PC-9 (cell line): Measurements from ENCODE around the gene LGI2.
"Not testable (repeated sequence)": the region's sequence is repeated elsewhere in the genome, so short reads cannot be mapped to it uniquely, and the experiment has no call there.

Experiments used
- CTCF ChIP-seq: fragments of 200-600 bp; sonication (generic); conservative IDR thresholded peaks from 2 replicates; pipeline ENCODE4 v1.6.1; 2017; ENCODE audit warnings: mixed run types, antibody characterized with exemption, mild to moderate bottlenecking, moderate library complexity
- EZH2 ChIP-seq: fragments of 200-600 bp; sonication (generic); IDR thresholded peaks from 2 replicates; pipeline ENCODE4 v1.8.0; 2017; ENCODE audit warnings: antibody characterized with exemption, low read depth

DNA sequence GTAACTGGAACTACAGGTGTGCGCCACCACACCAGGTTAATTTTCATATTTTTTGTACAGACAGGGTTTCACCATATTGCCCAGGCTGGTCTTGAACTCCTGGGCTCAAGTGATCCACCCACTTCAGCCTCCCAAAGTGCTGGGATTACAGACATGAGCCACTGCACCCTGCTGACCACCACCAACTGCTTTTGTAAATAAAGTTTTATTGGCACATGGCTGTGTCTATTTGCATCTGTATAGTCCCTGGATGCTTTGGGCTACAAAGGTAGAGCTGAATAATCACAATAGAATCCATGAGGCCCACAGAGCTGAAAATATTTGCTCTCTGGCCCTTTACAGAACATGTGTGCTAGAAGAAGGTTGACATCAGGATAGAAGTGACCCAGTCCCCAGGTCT is 33.7 kb upstream of the LGI2 start:
- TF ChIP-seq EZH2, CTCF: not testable (repeated sequence)
